Suprapubic skin (tissue), 4 donors: Measurements from ENCODE around the gene RALGPS2. TPM values are rescaled to one million over a fixed set of nuclear protein-coding genes. Genes with fewer than 3 reads are reported as not detected.

Experiments
- DNase-seq, 2 donors: peaks; one replicate each; pipeline ENCODE4 v3.0.0-alpha.2; 2019; ENCODE audit warnings: low spot score in 2 of 2
- H3K27ac ChIP-seq: fragments of 200-600 bp; sonication (generic); one replicate; pipeline ENCODE4 v1.5.1; 2019
- H3K27me3 ChIP-seq: fragments of 200-600 bp; sonication (generic); one replicate; pipeline ENCODE4 v1.5.1; 2019
- H3K36me3 ChIP-seq: fragments of 200-600 bp; sonication (generic); one replicate; pipeline ENCODE4 v1.5.1; 2019
- H3K4me1 ChIP-seq: fragments of 200-600 bp; sonication (generic); one replicate; pipeline ENCODE4 v1.5.1; 2019
- H3K4me3 ChIP-seq: fragments of 200-600 bp; sonication (generic); one replicate; pipeline ENCODE4 v1.5.1; 2019; ENCODE audit warnings: mild to moderate bottlenecking
- H3K9me3 ChIP-seq: fragments of 200-600 bp; sonication (generic); one replicate; pipeline ENCODE4 v1.5.1; 2019
- EP300 ChIP-seq: sonication (generic); formaldehyde crosslinking; IDR thresholded peaks from one replicate; pipeline ENCODE4 v1.6.1; 2017; ENCODE audit warnings: antibody characterized with exemption
- POLR2A ChIP-seq, 2 donors: fragments of 450-650 bp; IDR thresholded peaks; one replicate each; pipeline ENCODE4 v1.6.1; 2017; ENCODE audit warnings: antibody characterized with exemption in 2 of 2, mild to moderate bottlenecking in 2 of 2, moderate library complexity in 2 of 2
- POLR2AphosphoS5 ChIP-seq, 3 donors: sonication (generic); formaldehyde crosslinking; IDR thresholded peaks; one replicate each; pipeline ENCODE4 v1.6.1; 2017; ENCODE audit warnings: antibody characterized with exemption in 3 of 3
- WGBS: methylation state at CpG from one replicate; pipeline ENCODE4 v1.1.5; 2018; 5-methylcytosine and 5-hydroxymethylcytosine counted together
- total RNA-seq, 4 donors: library from RNA; depleted of rRNA; stranded (reverse); fragments of >200 nt; gene quantifications; one replicate each; pipeline ENCODE4 v1.1.0, GENCODE V29; 2016
- TF ChIP-seq, protein P1 (sequence below), 2 donors: fragments of 200-600 bp in 1 of 2; fragments of 450-650 bp in 1 of 2; sonication (generic) in 1 of 2; IDR thresholded peaks; one replicate each; pipeline ENCODE4 v1.5.1; 2016 to 2019; ENCODE audit warnings: antibody characterized with exemption in 2 of 2, mild to moderate bottlenecking in 1 of 2, moderate library complexity in 1 of 2

Gene RALGPS2
- total RNA-seq, 4 donors from 2014 or later: 16.3 to 47.4 (median 27.8) TPM

DNA sequence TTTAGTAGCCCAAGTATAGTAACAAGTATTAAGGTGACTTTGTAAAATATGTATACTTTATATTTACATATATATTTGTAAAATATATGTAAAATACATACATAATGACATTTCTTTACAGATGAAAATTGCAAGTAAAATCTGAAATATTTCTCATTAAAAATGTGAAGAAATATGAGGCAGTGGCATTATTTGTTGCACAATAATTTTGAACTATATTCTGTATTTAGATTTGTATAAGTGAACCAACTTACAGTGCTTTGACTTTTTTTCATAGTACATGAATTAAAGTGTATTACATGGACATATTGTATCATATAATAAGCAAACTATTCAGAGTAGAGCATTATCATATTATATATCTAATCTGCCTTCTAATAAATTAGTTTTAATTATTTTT, 85.5 kb downstream of the RALGPS2 start:
- TF ChIP-seq POLR2A (IDR thresholded peaks at IDR 0.05) (no peak), POLR2AphosphoS5 (IDR thresholded peaks at IDR 0.05) (no peak), EP300 (no peak)
- TF ChIP-seq, protein P1, sequence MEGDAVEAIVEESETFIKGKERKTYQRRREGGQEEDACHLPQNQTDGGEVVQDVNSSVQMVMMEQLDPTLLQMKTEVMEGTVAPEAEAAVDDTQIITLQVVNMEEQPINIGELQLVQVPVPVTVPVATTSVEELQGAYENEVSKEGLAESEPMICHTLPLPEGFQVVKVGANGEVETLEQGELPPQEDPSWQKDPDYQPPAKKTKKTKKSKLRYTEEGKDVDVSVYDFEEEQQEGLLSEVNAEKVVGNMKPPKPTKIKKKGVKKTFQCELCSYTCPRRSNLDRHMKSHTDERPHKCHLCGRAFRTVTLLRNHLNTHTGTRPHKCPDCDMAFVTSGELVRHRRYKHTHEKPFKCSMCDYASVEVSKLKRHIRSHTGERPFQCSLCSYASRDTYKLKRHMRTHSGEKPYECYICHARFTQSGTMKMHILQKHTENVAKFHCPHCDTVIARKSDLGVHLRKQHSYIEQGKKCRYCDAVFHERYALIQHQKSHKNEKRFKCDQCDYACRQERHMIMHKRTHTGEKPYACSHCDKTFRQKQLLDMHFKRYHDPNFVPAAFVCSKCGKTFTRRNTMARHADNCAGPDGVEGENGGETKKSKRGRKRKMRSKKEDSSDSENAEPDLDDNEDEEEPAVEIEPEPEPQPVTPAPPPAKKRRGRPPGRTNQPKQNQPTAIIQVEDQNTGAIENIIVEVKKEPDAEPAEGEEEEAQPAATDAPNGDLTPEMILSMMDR (IDR thresholded peaks at IDR 0.05): no peak
- no peaks in the 10 kb centered on the region for H3K4me1 ChIP-seq
- no peaks in the 10 kb centered on the region for H3K9me3 ChIP-seq
- H3K27ac ChIP-seq: no peak overlapping the region
- no peak overlapping the region for H3K4me3 ChIP-seq
- H3K36me3 ChIP-seq: peaks cover 5% of the 10 kb centered on the region
- DNase-seq: no peak
- H3K27me3 ChIP-seq: no peaks in the 10 kb centered on the region

DNA sequence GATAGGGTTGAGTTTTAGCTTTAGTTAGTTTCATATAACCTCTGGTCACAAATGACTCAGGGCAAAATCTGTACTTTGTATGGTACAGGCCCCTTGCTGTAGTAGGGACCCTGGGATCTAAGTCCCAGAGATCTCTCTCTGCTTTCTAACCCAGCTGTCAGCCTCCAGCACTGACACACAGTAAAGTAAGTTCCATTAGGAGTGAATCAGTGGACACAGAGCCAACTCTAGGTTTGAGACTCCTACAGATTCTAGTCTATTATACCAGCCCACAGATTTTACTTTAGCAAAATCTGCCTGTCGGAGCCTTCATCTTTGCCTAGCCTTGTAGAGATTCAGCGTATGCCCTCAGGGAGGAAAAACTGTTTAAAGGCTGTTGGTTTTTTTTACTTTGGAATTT, 93.4 kb downstream of the RALGPS2 start:
- H3K27ac ChIP-seq: no peak overlapping the region
- no peaks in the 10 kb centered on the region for H3K9me3 ChIP-seq
- no peak for TF ChIP-seq POLR2AphosphoS5 (IDR thresholded peaks at IDR 0.05)
- TF ChIP-seq EP300: no peak
- TF ChIP-seq, protein P1 (IDR thresholded peaks at IDR 0.05): no peak
- TF ChIP-seq POLR2A (IDR thresholded peaks at IDR 0.05): no peak
- no peak for DNase-seq
- 79% methylated on average over 2 of the region's 2 CpGs for WGBS
- no peaks in the 10 kb centered on the region for H3K36me3 ChIP-seq
- no peaks in the 10 kb centered on the region for H3K27me3 ChIP-seq
- H3K4me1 ChIP-seq: no peaks in the 10 kb centered on the region
- H3K4me3 ChIP-seq: no peak overlapping the region

DNA sequence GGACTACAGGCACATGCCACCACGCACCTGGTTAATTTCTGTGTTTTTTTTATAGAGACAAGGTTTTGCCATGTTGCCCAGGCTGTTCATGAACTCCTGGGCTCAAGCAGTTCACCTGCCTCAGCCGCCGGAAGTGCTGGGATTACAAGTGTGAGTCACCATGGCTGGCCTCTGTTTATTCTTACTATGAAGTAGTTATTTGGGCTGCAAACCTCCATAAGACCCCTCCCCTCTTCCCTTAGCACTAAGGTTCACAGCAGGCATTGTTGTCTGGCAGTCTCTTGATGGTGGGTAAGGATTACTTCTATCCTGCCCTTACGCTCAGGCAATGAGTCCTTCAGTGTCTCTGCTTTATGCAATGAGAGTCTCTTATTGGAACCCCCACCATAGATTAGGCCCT, 94.1 kb downstream of the RALGPS2 start:
- WGBS: 94% methylated on average over 4 of the region's 4 CpGs
- TF ChIP-seq EP300 (no peak), POLR2A (IDR thresholded peaks at IDR 0.05) (no peak)
- H3K4me3 ChIP-seq: no peak overlapping the region
- DNase-seq: no peak
- H3K9me3 ChIP-seq: no peaks in the 10 kb centered on the region
- no peaks in the 10 kb centered on the region for H3K27me3 ChIP-seq
- no peaks in the 10 kb centered on the region for H3K4me1 ChIP-seq
- H3K27ac ChIP-seq: no peak overlapping the region
- H3K36me3 ChIP-seq: no peaks in the 10 kb centered on the region

DNA sequence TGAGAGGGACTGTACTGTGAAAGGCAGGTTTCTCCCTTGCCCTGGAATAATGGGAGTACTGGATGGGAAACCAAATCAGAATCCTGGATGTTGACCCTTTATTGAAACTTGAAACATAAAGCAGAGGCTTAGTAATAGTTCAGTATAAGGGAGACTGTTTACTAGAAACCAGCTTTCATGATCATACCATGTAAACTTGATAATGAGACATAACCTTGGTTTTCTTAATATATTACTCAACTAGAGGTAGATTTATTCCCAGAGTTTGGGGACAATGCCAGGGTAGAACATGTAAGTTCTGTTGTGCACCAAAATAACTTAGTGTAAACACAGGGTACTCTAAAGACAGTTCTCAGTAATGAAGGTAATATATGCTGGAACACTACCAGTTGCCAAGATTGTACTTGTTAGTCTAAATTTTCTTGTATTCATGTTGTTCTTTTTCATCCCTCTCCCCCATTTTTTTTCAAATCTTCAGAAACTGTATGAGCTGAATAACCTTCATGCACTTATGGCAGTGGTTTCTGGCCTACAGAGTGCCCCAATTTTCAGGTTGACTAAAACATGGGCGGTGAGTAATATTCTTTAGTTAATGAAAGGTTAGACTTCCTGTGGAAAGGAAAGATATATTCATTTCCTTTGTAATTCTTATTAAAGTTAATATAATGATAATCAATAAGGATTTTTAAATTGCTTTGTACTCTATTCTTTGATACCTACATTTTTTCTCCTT, 96.3 kb downstream of the RALGPS2 start:
- TF ChIP-seq POLR2AphosphoS5 (IDR thresholded peaks at IDR 0.05) (no peak), EP300 (no peak), POLR2A (IDR thresholded peaks at IDR 0.05) (no peak)
- TF ChIP-seq, protein P1 (IDR thresholded peaks at IDR 0.05): no peak
- no peak overlapping the region for H3K27ac ChIP-seq
- WGBS: 92% methylated on average over 1 of the region's 1 CpG
- H3K4me3 ChIP-seq: no peak overlapping the region
- no peaks in the 10 kb centered on the region for H3K4me1 ChIP-seq
- no peak for DNase-seq
- no peaks in the 10 kb centered on the region for H3K36me3 ChIP-seq
- no peaks in the 10 kb centered on the region for H3K27me3 ChIP-seq
- H3K9me3 ChIP-seq: no peaks in the 10 kb centered on the region

DNA sequence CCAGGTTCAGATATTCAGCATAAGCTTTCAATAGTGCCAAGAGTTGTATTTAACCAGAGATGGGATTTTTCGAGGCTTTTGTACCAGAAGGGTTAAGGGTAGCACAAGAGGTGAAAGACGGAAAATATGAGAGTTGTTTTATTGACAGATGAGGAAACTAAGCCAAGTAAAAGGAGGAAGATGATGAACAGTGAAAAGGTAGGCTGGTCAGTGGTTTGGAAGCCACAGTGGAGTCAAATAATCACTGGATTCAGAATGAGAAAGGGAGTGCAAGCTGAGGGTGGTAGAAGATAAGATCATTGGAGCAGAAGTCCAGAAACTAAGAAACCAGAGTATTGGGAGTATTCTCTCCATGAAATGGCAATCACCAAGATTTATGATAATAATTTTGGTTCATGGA, 100.1 kb downstream of the RALGPS2 start:
- no peak overlapping the region for H3K4me3 ChIP-seq
- no peaks in the 10 kb centered on the region for H3K9me3 ChIP-seq
- H3K27me3 ChIP-seq: no peaks in the 10 kb centered on the region
- WGBS: 95% methylated on average over 2 of the region's 2 CpGs
- no peak for DNase-seq
- H3K27ac ChIP-seq: no peak overlapping the region
- no peaks in the 10 kb centered on the region for H3K36me3 ChIP-seq
- no peaks in the 10 kb centered on the region for H3K4me1 ChIP-seq
- TF ChIP-seq, protein P1 (IDR thresholded peaks at IDR 0.05): no peak
- TF ChIP-seq POLR2AphosphoS5 (IDR thresholded peaks at IDR 0.05): no peak
- no peak for TF ChIP-seq EP300
- TF ChIP-seq POLR2A (IDR thresholded peaks at IDR 0.05): no peak

DNA sequence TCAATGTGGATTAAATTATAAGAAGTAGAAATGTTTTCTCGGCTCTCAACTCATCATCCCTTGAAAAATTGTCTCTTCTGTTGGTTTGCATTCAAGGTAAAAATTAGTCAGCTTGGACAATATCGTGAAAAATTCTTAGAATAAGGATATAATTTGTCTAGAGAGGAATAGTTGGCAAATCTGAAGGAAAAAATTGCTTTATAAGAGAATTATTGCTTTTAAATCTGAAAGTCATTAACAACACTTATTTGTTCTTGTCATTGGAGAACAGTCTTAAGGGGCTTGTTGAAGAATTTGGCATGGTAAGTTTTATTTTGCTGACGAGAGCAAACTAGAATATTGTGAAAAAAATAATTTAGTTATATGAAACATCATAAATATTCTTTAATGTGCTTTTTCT, 119.4 kb downstream of the RALGPS2 start:
- H3K9me3 ChIP-seq: no peaks in the 10 kb centered on the region
- WGBS: 62% methylated on average over 3 of the region's 3 CpGs
- DNase-seq: no peak
- H3K27ac ChIP-seq: no peak overlapping the region
- H3K27me3 ChIP-seq: no peaks in the 10 kb centered on the region
- peaks cover 2% of the 10 kb centered on the region for H3K4me1 ChIP-seq
- TF ChIP-seq POLR2AphosphoS5 (IDR thresholded peaks at IDR 0.05) (no peak), EP300 (no peak), POLR2A (IDR thresholded peaks at IDR 0.05) (no peak)
- TF ChIP-seq, protein P1 (IDR thresholded peaks at IDR 0.05): no peak
- no peak overlapping the region for H3K4me3 ChIP-seq
- H3K36me3 ChIP-seq: no peaks in the 10 kb centered on the region
